SIG-M5 treated with dmso at 0.1 percent for 504 hours (cell line): ENCODE measurements around the gene ACTN1.

Source experiments
- DNase-seq: peaks from one replicate; lab custom pipeline; 2025; ENCODE audit not compliant: unreplicated experiment; lab: John Stamatoyannopoulos, UW

Gene ACTN1

GRCh38 chr14:68951800-68952530 is 27.1 kb downstream of the ACTN1 start:
- DNase-seq = no peak

- peak; percentile 75 for DNase-seq
Observed at GRCh38 chr14:68951035-68951797, 27.9 kb downstream of the ACTN1 start.

GRCh38 chr14:68950111-68950510 is 29.0 kb downstream of the ACTN1 start:
- DNase-seq = peak; percentile 63

- DNase-seq = no peak
Observed at GRCh38 chr14:68949601-68949965, 29.5 kb downstream of the ACTN1 start.

- DNase-seq = no peak
Observed at GRCh38 chr14:68948686-68949600, 30.2 kb downstream of the ACTN1 start.

- DNase-seq = no peak
Observed at GRCh38 chr14:68947802-68948201, 31.3 kb downstream of the ACTN1 start.

GRCh38 chr14:68946489-68946822 is 32.6 kb downstream of the ACTN1 start:
- DNase-seq = no peak

GRCh38 chr14:68945585-68946488 is 33.3 kb downstream of the ACTN1 start:
- DNase-seq = no peak

- no peak for DNase-seq
Observed at GRCh38 chr14:68945190-68945584, 33.9 kb downstream of the ACTN1 start.

- DNase-seq = no peak
Observed at GRCh38 chr14:68944162-68944561, 34.9 kb downstream of the ACTN1 start.

- no peak for DNase-seq
Observed at GRCh38 chr14:68943107-68943506, 36.0 kb downstream of the ACTN1 start.

- DNase-seq = no peak
Observed at GRCh38 chr14:68942296-68943035, 36.6 kb downstream of the ACTN1 start.

GRCh38 chr14:68941820-68942219 is 37.3 kb downstream of the ACTN1 start:
- DNase-seq = no peak

- DNase-seq = no peak
Observed at GRCh38 chr14:68940614-68941185, 38.4 kb downstream of the ACTN1 start.

GRCh38 chr14:68939893-68940613 is 39.0 kb downstream of the ACTN1 start:
- no peak for DNase-seq

GRCh38 chr14:68939181-68939892 is 39.8 kb downstream of the ACTN1 start:
- no peak for DNase-seq

- DNase-seq = no peak
Observed at GRCh38 chr14:68938271-68939150, 40.6 kb downstream of the ACTN1 start.
